WTC11 (cell line): Measurements from ENCODE around the gene F2R.

Source experiments
- CTCF ChIP-seq: fragments of 200-600 bp; IDR thresholded peaks from 2 replicates; pipeline ENCODE4 v1.8.0; 2022; ENCODE audit warnings: antibody characterized with exemption
- FOXJ3 ChIP-seq: sonication (generic); formaldehyde crosslinking; IDR thresholded peaks from 2 replicates; pipeline ENCODE4 v1.9.0; 2021; ENCODE audit warnings: missing genetic modification reagents, mild to moderate bottlenecking, borderline replicate concordance
- ZNF232 ChIP-seq: sonication (generic); formaldehyde crosslinking; IDR thresholded peaks from 2 replicates; pipeline ENCODE4 v1.8.0; 2022; ENCODE audit warnings: mild to moderate bottlenecking, missing genetic modification reagents

GRCh38 chr5:76690037-76690679 lies 25.8 kb upstream of the F2R start:
- no peak for TF ChIP-seq ZNF232
- no peak for TF ChIP-seq CTCF
- no peak for TF ChIP-seq FOXJ3 (CRISPR knock-in tag)
